ENCODE results near the gene PDS5A. TPM values are rescaled to one million over a fixed set of nuclear protein-coding genes. Genes with fewer than 3 reads are reported as not detected.
"Not testable (repeated sequence)": the region's sequence is repeated elsewhere in the genome, so short reads cannot be mapped to it uniquely, and the experiment has no call there.

Gene PDS5A
- total RNA-seq, 1 experiment from 2014 or later, result 55.9 TPM

DNA sequence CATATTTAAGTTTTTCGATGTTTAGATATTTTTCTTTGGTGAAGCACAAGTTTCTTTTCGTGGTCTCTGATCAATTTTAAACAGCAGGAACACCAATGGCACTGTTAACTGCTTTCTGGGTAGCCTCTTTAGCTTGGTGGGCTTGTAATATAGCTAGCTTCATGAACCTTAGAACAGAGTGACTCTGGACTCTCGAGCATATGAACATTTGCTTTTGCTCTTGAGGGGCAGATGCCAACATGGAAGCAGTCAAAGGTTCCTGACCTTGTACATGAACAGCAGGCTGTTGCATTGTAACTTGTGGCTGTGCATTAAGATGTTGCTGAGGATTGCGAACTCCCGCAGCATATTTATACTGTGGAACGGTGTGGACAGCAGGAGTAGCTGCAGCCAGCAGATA lies 4.7 kb downstream of the PDS5A start:
- DNase-seq (ENCODE audit: low spot score); in situ Hi-C loops (cut with HindIII; ENCODE audit: low sequenced_read_pairs): not testable (repeated sequence)

DNA sequence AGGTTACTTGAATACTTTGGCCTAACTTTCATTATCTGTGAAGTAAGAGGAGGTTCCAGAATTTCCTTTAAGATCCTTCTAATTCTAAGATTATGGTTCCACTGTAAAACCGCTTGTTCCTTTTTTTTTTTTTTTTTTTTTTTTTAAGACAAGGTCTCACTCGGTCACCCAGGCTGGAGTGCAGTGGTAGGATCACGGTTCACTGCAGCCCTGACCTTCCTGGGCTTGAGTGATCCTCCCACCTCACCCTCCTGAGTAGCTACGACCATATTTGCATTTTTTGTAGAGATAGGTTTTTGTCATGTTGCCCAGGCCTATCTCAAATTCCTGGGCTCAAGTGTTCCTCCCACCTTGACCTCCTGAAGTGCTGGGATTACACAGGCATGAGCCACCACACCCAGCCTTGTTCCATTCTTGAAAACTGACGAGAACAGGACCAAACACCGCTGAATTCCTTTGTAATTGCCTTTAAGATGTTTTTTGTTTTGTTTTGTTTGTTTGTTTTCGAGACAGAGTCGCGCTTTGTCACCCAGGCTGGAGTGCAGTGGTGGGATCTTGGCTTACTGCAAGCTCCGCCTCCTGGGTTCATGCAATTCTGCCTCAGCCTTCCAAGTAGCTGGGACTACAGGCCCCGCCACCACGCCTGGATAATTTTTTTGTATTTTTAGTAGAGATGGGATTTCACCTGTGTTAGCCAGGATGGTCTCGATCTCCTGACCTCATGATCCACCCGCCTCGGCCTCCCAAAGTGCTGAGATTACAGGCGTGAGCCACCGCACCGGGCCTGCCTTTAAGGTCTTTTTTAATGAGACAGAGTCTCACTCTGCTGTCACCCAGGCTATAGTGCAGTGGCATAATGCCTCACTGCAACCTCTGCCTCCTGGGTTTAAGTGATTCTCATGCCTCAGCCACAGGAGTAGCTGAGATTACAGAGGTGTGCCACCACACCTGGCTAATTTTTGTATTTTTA lies 6.8 kb downstream of the PDS5A start:
- in situ Hi-C loops (cut with HindIII; ENCODE audit: low sequenced_read_pairs), result no loop called here

DNA sequence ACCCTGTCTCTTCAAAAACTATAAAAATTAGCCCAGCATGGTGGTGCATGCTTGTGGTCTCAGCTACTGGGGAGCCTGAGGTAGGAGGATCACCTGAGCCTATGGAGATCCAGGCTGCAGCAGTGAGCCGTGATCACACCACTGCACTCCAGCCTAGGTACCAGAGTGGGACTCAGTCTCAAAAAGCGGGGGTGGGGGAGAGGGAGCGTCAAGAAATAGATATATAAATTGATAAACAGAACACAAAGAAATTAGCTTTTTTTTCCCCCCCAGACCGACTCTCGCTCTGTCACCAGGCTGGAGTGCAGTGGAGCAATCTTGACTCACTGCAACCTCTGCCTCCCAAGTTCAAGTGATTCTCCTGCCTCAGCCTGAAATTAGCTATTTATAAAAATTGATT lies 14.1 kb downstream of the PDS5A start:
- in situ Hi-C loops (cut with HindIII; ENCODE audit: low sequenced_read_pairs), result no loop called here
- no peak for DNase-seq (ENCODE audit: low spot score)

More for the DNA sequence above, 6.8 kb downstream of the PDS5A start:
- no peak for DNase-seq (ENCODE audit: low spot score)

DNA sequence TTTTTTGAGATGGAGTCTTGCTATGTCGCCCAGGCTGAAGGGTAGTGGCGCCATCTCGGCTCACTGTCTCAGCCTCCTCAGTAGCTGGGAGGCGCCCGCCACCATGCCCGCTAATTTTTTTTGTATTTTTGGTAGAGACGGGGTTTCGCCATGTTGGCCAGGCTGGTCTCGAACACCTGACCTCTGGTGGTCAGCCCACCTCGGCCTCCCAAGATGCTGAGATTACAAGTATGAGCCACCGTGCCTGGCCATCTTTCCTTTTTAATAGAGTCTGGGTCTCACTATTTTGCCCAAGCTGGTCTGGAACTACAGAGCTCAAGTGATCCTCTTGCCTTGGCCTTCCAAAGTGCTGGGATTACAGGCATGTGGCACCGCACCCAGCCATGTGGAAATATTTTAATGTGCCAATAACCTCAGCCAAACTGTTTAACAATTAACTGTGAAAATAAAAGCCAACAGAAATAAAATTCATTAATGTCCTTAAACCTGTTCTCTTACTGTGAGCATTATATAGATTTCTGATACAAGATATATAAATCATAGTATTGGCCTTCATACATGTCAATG lies 16.3 kb downstream of the PDS5A start:
- in situ Hi-C loops (cut with HindIII; ENCODE audit: low sequenced_read_pairs), result no loop called here
- no peak for DNase-seq (ENCODE audit: low spot score)

DNA sequence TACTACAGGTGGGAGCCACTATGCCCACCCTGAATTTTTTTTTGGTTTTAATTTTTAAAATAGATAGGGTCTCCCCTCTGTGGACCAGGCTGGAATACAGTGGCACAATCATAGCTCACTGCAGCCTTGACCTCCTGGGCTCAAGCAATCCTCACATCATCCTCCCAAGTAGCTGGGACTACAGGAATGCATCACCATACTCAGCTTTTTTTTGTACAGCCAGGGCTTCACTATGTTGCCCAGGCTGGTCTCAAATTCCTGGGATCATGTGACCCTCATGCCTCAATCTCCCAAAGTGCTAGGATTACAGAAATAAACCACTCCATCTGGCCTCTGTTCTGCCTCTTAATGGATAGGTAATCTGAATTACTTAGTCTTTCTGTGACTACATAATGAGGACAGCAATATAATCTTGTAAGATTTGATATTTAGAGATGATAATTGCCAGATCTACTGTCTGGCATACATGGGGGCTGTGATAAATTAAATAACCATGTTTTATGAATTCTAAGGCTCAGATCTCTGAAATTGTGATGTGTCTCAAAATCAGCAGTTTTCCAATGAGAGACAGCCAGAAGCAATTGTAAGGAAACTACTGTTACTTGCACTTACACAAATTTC lies 26.7 kb downstream of the PDS5A start:
- DNase-seq (ENCODE audit: low spot score), result no peak
- in situ Hi-C loops (cut with HindIII; ENCODE audit: low sequenced_read_pairs), result no loop called here

DNA sequence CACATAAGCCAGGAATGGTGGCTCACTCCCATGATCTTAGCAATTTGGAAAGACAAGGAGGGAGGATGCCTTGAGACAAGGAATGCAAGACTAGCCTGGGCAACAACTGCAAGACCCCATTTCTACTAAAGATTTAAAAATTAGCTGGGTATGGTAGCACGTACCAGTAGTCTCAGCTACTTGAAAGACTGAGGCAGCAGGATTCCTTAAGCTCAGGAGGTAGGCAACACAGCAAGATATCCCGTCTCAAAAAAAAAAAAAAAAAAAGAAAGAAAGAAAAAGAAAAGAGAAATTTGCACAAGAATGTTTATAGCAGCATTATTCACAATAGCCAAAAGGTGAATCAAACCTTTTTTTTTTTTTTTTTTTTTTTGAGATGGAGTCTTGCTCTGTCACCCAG lies 29.7 kb downstream of the PDS5A start:
- in situ Hi-C loops (cut with HindIII; ENCODE audit: low sequenced_read_pairs), result no loop called here
- no peak for DNase-seq (ENCODE audit: low spot score)

DNA sequence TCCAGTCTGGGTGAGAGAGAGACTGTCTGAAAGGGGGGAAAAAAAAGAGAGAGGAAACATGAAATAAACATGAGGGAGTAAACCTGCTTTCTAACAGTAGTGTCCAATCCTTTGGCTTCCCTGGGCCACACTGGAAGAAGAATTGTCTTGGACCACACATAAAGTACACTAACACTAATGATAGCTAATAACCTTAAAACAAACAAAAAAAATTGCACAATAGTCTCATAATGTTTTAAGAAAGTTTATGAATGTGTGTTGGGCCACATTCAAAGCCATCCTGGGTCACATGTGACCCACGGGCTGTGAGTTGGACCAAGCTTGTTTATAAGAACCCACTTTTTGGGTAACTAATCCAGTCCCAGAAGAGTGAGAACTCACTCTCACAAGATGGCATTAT lies 30.3 kb downstream of the PDS5A start:
- DNase-seq (ENCODE audit: low spot score), result no peak

DNA sequence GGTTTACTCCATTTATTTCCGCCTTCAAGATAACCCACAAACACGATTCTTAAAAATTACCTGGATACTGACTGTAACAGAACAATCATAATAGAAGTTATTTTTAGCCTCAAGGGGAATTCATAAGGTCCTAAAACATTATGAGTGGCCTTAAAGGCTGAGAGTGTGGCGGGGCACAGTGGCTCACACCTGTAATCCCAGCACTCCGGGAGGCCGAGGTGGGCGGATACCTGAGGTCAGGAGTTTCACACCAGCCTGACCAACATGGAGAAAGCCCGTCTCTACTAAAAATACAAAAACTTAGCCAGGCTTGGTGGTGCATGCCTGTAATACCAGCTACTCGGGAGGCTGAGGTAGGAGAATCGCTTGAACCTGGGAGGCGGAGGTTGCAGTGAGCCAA lies 33.5 kb downstream of the PDS5A start:
- DNase-seq (ENCODE audit: low spot score); in situ Hi-C loops (cut with HindIII; ENCODE audit: low sequenced_read_pairs): not testable (repeated sequence)

More for the DNA sequence above, 30.3 kb downstream of the PDS5A start:
- in situ Hi-C loops (cut with HindIII; ENCODE audit: low sequenced_read_pairs), result no loop called here

DNA sequence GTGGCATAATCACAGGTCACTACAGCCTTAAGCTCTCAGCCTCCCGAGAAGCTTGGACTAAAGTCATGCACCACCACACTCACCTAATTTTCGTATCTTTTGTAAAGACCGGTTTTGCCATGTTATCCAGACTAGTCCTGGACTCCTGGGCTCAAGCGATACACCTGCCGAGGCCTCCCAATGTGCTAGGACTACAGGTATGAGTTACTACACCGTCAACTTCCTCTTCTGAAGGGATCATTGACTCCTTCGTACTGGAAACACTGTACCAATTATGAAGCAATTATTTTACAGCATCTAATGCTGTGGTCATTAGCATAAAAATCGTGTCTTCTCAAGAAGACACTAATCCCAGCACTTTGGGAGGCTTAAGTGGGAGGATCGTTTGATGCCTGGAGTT lies 35.2 kb downstream of the PDS5A start:
- no peak for DNase-seq (ENCODE audit: low spot score)
- in situ Hi-C loops (cut with HindIII; ENCODE audit: low sequenced_read_pairs), result no loop called here

DNA sequence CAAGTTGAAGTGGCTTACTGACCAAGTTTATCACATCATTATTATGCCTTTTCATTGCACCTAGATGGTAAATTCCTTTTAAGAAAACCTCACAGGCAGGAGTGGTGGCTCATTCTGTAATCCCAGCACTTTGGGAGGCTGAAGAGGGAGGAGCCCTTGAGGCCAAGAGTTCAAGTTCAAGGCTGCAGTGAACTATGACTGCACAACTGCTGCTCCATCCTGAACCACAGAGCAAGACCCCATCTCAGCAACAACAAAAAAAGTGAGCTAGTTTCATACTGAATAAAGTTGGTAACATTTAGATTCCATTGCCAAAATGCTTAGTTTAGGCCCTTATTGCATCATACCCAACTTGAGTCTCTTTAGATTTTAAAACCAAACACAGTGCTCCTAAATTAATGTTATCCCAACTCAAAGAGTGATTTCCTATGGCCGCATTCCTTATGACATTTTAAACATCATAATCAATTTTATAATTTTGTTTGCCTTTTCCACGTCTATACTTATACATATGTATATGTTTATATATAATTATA lies 36.0 kb downstream of the PDS5A start:
- DNase-seq (ENCODE audit: low spot score), result no peak
- in situ Hi-C loops (cut with HindIII; ENCODE audit: low sequenced_read_pairs), result no loop called here

DNA sequence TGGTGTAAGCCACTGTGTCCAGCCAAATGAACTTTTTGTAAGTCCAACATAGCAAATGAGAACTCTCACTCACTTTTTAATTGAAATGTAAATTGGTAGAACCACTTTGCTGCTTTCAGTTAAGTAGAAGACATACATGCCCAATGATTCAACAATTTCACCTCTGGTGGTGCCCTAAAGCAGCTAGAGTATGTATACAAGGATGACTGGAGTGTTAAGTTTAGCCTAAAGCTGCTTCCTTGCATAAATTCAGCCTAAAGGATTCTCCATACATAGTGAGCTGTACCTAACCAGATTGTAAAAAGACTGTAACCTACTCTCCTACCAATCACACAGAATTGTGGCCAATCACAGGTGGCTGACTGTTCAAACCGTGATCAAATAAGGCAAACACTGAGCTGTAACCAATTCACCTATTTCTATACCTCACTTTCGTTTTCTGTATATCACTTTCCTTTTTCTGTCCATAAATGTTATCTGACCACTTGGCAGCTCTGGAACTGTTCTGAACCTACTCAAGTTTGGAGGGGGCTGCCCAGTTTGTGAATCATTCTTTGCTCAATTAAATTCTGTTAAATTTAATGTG lies 39.9 kb downstream of the PDS5A start:
- no peak for DNase-seq (ENCODE audit: low spot score)
- in situ Hi-C loops (cut with HindIII; ENCODE audit: low sequenced_read_pairs), result no loop called here

DNA sequence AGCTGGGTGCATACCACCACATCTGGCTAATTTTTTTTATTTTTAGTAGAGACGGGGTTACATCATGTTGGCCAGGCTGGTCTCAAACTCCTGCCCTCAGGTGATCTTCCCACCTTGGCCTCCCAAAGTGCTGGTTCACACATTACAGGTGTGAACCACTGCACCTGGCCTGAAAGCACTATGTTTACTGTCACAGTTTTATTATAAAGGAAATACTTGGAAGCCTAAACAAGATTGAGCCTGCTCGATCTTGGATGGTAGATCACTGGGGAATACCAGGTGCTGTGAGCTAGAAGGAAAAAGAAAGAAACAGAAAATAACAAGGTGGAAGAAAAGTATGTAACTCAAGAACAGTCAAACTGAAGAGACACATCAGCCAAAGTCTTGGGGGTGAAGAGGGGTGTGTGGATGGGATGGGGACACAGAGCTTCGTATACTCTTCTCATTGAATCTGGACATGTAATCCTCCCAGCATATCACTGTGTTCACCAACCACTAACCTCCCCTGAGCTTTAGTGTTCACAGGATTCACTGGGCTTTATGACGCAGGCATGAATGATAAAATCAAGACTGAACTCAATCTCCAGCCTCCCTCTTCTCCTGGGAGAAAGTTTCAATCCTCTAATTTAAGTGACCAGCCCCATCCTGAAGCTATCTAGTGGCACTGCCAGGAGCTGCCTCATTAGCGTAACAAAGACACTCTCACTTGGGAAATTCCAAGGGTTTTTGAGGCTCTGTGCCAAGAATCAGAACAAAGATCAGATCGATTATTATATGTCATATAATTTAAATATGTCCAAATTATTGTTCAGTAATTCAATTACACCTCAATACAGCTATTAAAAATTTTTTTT lies 40.9 kb downstream of the PDS5A start:
- DNase-seq (ENCODE audit: low spot score), result no peak
- in situ Hi-C loops (cut with HindIII; ENCODE audit: low sequenced_read_pairs), result no loop called here

DNA sequence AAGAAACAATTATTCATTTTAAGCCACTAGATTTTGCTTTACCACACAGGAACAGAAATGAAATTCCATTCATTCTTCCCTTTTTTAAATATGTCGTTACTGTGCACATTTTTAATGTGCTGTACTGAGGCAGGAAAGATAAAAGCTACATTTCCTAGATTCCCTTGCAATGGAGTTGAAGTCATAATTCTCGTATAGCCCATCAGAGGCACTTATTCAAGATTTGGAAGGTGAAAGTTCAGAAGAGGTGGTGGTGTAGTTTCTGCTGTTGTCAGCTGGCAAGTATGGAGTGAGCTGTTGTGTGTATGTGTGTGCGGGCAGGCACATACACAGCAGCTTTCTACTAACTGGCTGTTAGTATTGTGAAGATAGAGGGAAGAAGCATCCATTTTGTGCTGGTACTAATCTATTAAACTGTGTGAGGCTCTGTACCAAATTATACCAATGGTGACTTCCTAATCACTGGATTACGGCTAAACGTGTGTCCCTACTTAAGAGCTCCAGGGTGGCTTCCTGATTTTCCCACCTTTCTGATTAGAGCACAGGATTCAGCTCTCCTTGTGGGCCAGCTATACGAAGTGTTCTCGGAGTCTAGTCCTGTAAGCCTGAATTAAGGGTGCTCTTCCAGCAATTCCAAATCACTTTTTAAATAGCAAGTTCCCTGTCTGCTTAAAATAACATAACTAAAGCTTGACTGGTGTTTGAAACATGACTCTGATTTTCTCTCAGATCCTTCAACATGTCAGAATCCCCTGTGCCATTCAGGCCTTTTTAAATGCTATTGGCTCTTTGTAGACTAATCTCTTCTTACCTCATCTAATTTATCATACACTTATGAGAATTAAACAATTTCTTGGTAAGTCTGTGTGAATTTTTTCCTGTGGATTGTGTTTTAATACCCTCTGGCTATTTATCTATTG lies 43.8 kb downstream of the PDS5A start:
- DNase-seq (ENCODE audit: low spot score), result no peak
- in situ Hi-C loops (cut with HindIII; ENCODE audit: low sequenced_read_pairs), result no loop called here

DNA sequence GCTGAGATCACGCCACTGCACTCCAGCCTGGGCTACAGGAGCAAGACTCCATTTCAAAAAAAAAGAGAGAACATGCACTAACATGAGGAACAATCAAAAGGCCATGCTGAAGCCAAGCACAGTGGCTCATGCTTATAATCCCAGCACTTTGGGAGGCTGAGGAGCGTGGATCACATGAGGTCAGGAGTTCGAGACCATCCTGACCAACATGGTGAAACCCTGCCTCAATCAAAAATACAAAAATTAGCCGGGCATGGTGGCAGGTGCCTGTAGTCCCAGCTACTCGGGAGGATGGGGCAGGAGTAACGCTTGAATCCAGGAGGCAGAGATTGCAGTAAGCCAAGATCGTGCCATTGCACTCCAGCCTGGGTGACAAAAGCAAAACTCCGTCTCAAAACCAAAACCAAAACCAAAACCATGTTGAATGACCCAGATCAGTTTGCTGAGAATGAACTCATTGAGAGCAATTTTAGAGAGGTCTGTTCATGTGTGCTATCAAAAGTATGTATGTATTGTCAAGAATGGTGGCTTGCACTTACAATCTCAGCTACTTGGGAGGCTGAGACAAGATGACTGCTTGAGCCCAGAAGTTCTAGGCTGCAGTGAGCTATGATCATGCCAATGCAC lies 44.8 kb downstream of the PDS5A start:
- DNase-seq (ENCODE audit: low spot score), result no peak
- in situ Hi-C loops (cut with HindIII; ENCODE audit: low sequenced_read_pairs), result no loop called here

DNA sequence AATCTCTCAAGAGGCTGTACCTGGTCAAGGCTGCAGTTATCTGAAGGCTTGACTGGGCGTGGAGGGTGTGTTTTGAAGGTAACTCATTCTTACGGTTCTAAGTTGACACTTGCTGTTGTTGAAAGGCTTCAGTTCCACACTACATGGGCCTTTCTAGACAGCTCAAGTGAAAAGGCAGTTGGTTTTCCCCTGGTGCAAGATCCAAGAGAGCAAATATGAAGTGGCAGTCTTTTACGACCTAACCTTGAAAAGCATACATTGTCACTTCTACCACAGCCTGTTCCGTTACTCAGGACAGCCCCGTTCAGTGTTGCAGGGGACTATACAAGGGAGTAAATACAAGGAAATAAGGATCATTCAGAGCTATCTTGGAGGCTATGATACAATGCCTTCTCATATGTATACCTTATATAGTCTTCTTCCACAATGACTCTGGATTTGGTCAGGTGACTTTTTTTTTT lies 46.2 kb downstream of the PDS5A start:
- DNase-seq (ENCODE audit: low spot score), result no peak
- in situ Hi-C loops (cut with HindIII; ENCODE audit: low sequenced_read_pairs), result no loop called here

DNA sequence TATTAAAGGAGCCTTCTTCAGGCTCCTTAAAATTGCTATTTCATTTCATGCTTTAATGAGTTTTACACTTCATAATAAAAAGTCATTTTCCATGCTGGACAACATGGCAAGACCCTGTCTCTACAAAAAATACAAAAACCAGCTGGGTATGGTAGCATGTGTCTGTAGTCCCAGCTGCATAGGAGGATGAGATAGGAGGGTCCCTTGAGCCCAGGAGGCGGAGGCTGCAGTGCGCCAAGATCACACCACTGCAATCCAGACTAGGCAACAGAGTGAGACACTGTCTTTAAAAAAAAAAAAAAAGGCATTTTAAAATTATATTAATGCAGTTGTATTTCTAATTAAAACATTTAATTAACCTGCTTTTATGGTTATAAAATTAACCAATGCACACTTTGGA lies 49.2 kb downstream of the PDS5A start:
- in situ Hi-C loops (cut with HindIII; ENCODE audit: low sequenced_read_pairs), result no loop called here
- no peak for DNase-seq (ENCODE audit: low spot score)

DNA sequence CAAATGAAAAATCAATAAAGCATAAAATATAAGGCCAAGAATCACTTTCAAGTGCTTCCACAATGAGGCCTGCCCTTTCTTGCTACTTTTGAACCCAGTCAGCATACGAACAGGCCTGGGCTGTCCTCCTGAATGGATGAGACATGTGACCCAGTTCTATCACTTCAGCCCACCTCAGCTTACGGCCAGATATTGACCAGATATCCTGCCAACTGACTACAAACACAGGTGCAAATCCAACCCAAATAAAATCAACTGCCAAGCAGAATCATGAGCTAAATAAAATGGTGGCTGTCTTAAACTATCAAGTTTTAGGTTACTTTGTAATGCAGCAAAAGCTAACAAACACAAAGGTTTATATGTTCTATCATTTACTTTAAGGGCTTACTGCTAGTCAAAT lies 53.7 kb downstream of the PDS5A start:
- in situ Hi-C loops (cut with HindIII; ENCODE audit: low sequenced_read_pairs), result no loop called here
- no peak for DNase-seq (ENCODE audit: low spot score)

Measured in G401 (cell line).